CD4-positive, alpha-beta T cell (primary cell): ENCODE data around the gene SCRT2. TPM values are rescaled to one million over a fixed set of nuclear protein-coding genes. Genes with fewer than 3 reads are reported as not detected.

Experiments
- ATAC-seq: fragments of 200-7000 bp; cut with Tn5 transposase; one replicate; pipeline ENCODE4 v1.10.0; 2022; ENCODE audit warnings: mild to moderate bottlenecking; ENCODE audit not compliant: poor library complexity
- CTCF ChIA-PET: fragments of 350-600 bp; sonication (Branson Sonifier 250); formaldehyde crosslinking; loops from one replicate; lab custom pipeline; 2021; ENCODE audit warnings: antibody characterized with exemption, inconsistent platforms; lab: Charles Lee
- POLR2A ChIA-PET: fragments of 350-600 bp; sonication (Branson Sonifier 250); formaldehyde crosslinking; loops from one replicate; lab custom pipeline; 2021; ENCODE audit warnings: antibody characterized with exemption, inconsistent platforms; lab: Charles Lee
- DNase-seq, 14 experiments: peaks; one replicate each; pipeline ENCODE4 v3.0.0-alpha.2; 2013 to 2020; ENCODE audit warnings: mixed read lengths in 2 of 14
- H3K27ac ChIP-seq, 2 donors: one replicate each; pipeline versions ENCODE4 v1.5.1 to v1.7.0; 2013; ENCODE audit warnings: low read length in 2 of 2, low read depth in 1 of 2, mild to moderate bottlenecking in 1 of 2
- H3K27me3 ChIP-seq, 2 experiments: 1 replicate in 1 of 2; 2 replicates in 1 of 2; pipeline versions ENCODE4 v1.6.1 to v1.7.0; 2013; ENCODE audit warnings: low read length in 2 of 2, control low read depth in 1 of 2, mild to moderate bottlenecking in 1 of 2, moderate library complexity in 1 of 2; ENCODE audit not compliant: insufficient read depth in 2 of 2, control insufficient read depth in 1 of 2
- H3K36me3 ChIP-seq: one replicate; pipeline ENCODE4 v1.6.1; 2013; ENCODE audit warnings: low read length, control low read depth; ENCODE audit not compliant: insufficient read depth
- H3K4me1 ChIP-seq: one replicate; pipeline ENCODE4 v1.6.1; 2013; ENCODE audit warnings: low read length, control low read depth; ENCODE audit not compliant: insufficient read depth
- H3K4me3 ChIP-seq: one replicate; pipeline ENCODE4 v1.5.1; 2013; ENCODE audit warnings: mild to moderate bottlenecking, low read length, moderate library complexity
- H3K9me3 ChIP-seq, 2 experiments: 1 replicate in 1 of 2; 2 replicates in 1 of 2; pipeline versions ENCODE4 v1.6.1 to v1.7.0; 2013; ENCODE audit warnings: low read length in 2 of 2, mild to moderate bottlenecking in 2 of 2, control low read depth in 1 of 2, moderate library complexity in 1 of 2; ENCODE audit not compliant: control insufficient read depth in 1 of 2, insufficient read depth in 1 of 2
- H3K27ac Mint-ChIP-seq: one replicate; pipeline ENCODE4 v1.8.0; 2020; ENCODE audit warnings: mixed read lengths
- H3K27me3 Mint-ChIP-seq: one replicate; pipeline ENCODE4 v1.8.0; 2021; ENCODE audit warnings: mixed read lengths
- H3K36me3 Mint-ChIP-seq: one replicate; pipeline ENCODE4 v1.8.0; 2021; ENCODE audit warnings: low read depth, mixed read lengths
- H3K4me1 Mint-ChIP-seq: one replicate; pipeline ENCODE4 v1.8.0; 2021; ENCODE audit warnings: low read depth, mixed read lengths
- H3K4me3 Mint-ChIP-seq: one replicate; pipeline ENCODE4 v1.8.0; 2020; ENCODE audit warnings: mild to moderate bottlenecking, mixed read lengths
- H3K9me3 Mint-ChIP-seq: one replicate; pipeline ENCODE4 v1.8.0; 2020; ENCODE audit warnings: mixed read lengths
- intact Hi-C, 2 experiments: fragments of 100-400 bp; cut with DNase I in 1 of 2; cut with micrococcal nuclease in 1 of 2; formaldehyde crosslinking; loops; one replicate each; pipeline versions ENCODE4 v1.15.1 to v1.9.0; 2023 to 2025; cut with DNase I, micrococcal nuclease
- total RNA-seq, 174 experiments: library from RNA in 2 of 174; stranded (reverse) in 2 of 174; gene quantifications; one replicate each; pipeline ENCODE4 v1.2.3 and lab custom pipeline; 2021 to 2026
- TF ChIP-seq, protein P1 (sequence below): fragments of 200-600 bp; IDR thresholded peaks from one replicate; pipeline ENCODE4 v1.8.0; 2022; ENCODE audit warnings: antibody characterized with exemption, mild to moderate bottlenecking

SCRT2 gene
- total RNA-seq, 2 experiments from 2014 or later, result not detected

DNA sequence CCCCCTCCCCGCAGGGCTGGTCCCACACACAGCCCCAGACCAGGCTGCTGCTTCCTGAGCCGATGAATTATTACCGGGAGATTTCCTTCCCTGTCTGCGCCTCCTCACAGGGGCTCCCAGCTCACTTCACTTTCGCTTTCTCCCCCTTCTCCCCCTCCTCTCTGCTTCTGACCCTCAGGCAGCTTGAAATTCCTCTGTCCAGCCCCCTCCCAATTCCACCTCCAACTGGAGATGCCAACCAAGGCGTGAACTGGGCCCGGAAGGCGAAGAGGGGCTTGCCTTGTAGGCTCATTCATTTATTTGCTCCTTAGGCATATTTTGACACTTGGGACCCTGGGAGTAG lies 63.8 kb downstream of the SCRT2 start:
- CTCF ChIA-PET, result no interaction called here
- H3K27ac ChIP-seq, result no peak overlapping the region
- intact Hi-C loops, result no loop called here
- H3K4me3 ChIP-seq, result no peak overlapping the region
- no peaks in the 10 kb centered on the region for H3K9me3 Mint-ChIP-seq
- peaks cover 0 to 10% of the 10 kb centered on the region in 2 experiments for H3K9me3 ChIP-seq
- no peak overlapping the region for H3K4me3 Mint-ChIP-seq
- H3K4me1 ChIP-seq, result no peaks in the 10 kb centered on the region
- ATAC-seq (no peak), DNase-seq (no peak)
- TF ChIP-seq, protein P1, sequence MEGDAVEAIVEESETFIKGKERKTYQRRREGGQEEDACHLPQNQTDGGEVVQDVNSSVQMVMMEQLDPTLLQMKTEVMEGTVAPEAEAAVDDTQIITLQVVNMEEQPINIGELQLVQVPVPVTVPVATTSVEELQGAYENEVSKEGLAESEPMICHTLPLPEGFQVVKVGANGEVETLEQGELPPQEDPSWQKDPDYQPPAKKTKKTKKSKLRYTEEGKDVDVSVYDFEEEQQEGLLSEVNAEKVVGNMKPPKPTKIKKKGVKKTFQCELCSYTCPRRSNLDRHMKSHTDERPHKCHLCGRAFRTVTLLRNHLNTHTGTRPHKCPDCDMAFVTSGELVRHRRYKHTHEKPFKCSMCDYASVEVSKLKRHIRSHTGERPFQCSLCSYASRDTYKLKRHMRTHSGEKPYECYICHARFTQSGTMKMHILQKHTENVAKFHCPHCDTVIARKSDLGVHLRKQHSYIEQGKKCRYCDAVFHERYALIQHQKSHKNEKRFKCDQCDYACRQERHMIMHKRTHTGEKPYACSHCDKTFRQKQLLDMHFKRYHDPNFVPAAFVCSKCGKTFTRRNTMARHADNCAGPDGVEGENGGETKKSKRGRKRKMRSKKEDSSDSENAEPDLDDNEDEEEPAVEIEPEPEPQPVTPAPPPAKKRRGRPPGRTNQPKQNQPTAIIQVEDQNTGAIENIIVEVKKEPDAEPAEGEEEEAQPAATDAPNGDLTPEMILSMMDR, result no peak
- peaks cover 55 to 63% of the 10 kb centered on the region in 2 experiments for H3K27me3 ChIP-seq
- POLR2A ChIA-PET, result no interaction called here
- H3K36me3 Mint-ChIP-seq, result no peaks in the 10 kb centered on the region
- no peak overlapping the region for H3K27ac Mint-ChIP-seq
- peaks cover 15% of the 10 kb centered on the region for H3K4me1 Mint-ChIP-seq
- peaks cover 81% of the 10 kb centered on the region for H3K27me3 Mint-ChIP-seq
- no peaks in the 10 kb centered on the region for H3K36me3 ChIP-seq

Other genes starting within 250 kb of the SCRT2 start
- gene TBC1D20, start 213.3 kb downstream of the SCRT2 start, total RNA-seq, result 10 to 100 TPM; 15.7 to 16.1 TPM
- gene CSNK2A1, start 132.0 kb downstream of the SCRT2 start, total RNA-seq, result 10 to 100 TPM; 55.5 to 56.9 TPM
- not detected for gene TCF15, start 65.5 kb downstream of the SCRT2 start, total RNA-seq
- gene SRXN1, start 22.6 kb downstream of the SCRT2 start, total RNA-seq, result 1 to 10 TPM; 1.2 to 1.4 TPM
- gene SLC52A3, start 92.7 kb upstream of the SCRT2 start, total RNA-seq, result not detected
- 1 to 10 TPM; 4.5 to 4.8 TPM for gene FAM110A, start 157.9 kb upstream of the SCRT2 start, total RNA-seq
- not detected for gene ANGPT4, start 240.5 kb upstream of the SCRT2 start, total RNA-seq